Hematopoietic multipotent progenitor cell treated with erythropoietin and hydrocortisone succinate and interleukin-3 and kit ligand, for 6 days (in vitro differentiated cells): ENCODE measurements around the gene ZNF14.
"Not testable (repeated sequence)": the region's sequence is repeated elsewhere in the genome, so short reads cannot be mapped to it uniquely, and the experiment has no call there.

Source experiments
- DNase-seq: peaks from one replicate; pipeline ENCODE4 v3.0.0-alpha.2; 2015

ZNF14 gene

DNA sequence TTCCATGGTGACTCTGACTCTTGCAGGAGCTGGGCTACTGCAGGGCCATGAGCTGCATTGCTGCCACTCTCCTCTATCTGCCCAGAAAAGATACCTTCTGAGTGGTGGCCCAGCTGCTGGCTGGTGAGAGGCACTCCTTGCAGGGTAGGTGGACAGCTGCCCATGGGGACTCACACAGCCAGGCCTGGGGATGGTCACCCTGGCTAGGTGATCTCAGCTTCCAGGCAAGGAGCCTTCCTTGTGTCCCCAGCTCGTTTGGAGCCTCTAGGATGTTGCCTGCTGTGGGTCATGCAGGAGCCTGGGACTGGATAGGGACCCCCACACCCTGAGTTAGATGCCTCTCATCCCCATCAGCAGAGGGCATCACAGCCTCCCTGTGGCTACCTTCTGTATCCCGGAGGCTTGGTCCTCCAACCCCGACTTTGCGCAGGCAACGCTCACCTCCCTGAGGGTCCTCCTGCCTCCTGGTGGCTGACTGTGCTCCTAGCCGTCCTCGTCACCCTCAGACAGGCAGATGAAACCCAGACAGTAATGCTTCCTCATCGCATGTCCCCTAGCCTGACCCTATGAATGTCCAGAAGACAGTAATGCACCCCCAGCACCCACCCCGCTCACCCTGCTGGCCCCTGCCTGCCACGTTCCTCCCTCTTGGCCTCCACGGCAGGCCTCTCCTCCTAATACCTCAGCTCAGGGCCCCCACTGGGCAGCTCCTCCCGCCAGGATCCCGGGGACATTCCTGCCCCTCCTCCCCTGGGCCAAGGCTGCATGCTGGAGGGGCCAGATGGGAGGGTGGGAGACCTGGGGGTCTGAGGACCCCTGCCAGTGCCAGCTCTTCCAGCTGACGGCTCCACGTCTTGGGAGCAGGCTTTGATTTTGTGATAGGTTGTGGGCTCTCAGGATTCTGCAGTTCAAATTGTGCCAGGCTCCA, 13.6 kb upstream of the ZNF14 start:
- DNase-seq, result no peak

DNA sequence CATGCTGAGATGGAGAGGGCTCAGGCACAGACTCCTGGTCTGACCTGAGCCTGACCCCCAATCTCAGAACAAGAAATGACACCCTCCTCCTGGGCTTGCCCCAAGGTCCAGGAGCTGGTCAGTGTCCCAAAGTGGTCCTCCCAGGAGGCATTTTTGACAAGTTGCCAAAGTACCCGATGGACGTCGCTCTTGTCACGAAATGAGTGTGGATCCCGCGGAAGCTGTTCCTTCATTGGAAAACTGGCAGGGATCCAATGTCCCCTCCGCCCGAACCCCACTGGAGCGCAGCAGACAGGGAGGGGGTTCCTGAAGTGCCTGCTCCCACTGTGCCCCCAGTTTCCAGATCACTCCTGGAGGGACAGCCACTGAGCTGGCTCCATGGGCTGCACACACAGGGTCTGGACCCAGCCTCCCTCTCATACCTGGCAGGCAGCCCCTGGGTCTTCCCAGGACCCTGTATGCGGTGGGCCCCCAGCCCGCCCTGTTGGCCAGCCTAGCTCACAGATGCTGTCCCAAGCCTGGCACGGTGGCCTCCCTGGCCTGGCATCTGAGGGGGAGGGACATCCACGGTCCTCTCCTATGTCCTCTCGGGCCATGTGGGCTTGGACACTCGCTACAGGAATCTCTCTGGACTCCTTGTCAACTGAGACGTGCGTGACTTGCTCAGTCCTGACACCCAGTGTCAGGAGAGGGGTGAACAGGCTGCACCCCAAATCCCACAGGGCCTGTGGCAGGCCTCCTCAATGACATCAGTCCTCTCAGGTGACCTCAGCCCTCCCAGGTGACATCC, 12.8 kb upstream of the ZNF14 start:
- DNase-seq, result no peak

DNA sequence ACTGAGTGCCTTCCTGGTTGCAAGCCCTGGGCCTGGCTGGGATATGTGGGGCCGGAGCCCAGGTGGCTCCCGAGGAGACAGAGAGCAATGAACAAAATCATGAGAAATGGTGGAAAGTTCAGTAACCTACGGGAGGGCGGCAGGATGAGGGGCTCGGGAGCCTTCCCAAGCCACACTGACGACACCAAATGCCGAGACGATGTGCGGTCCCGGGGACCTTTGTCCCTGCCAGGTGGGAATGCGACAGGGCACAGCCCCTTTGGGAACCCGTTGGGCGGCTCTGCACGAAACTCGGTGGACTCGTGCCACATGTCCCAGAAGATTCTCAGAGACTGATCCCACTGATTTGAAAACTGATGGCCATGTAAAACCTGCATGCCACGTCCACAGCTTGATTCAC, 11.7 kb upstream of the ZNF14 start:
- DNase-seq, result no peak

DNA sequence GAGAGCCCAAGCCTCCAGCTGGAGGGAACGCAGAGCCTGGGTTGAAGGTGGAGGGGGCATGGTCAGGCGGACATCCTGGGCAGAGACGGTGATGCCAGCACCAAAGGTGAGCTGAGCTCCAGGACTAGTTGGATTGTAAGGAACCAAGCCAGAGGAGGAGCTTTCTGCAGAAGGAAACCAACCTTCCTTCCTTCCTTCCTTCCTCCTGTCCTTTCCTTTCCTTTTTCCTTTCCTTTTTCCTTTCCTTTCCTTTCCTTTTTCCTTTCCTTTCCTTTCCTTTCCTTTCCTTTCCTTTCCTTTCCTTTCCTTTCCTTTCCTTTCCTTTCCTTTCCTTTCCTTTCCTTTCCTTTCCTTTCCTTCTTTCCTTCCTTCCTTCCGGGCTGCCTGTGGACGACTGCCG, 11.0 kb upstream of the ZNF14 start:
- DNase-seq, result not testable (repeated sequence)

DNA sequence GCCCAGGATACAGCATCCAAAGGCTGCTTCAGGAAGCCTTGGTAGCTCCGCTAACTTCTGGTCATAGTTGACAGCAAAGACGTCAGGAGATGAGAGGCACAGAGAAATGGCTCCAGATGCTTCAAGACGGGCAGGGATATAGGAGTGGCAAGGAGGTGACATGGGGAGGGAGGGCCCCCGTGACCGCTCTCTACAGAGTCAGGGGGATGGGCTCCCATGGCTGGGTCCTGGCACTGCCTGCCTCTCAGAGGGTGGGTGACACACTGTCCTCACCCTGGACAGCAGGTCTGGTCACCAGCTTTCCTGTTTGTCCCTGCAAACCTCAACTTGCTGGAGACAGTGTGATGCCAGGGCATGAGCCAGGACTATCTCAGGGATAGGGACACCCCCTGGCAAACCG, 10.3 kb upstream of the ZNF14 start:
- no peak for DNase-seq

DNA sequence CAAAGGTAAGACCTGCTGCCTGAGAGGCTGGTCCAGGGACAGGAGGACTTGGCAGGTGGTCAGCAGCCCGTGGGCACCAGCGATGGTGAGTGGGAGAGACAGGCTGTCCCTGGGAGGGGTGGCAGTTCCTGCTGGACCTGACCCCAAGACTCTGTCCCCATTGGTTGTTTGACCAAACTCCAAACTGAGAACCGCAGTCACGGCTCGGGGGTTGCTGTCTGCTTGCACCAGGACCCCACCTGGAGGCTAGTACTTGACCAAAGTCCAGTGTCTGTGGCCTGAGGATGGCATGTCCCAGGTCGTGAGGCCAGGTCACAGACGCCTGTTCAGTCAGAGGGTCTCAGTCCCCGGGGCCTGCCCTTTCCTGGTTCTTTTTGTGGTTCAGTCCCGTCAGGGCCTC, 9.9 kb upstream of the ZNF14 start:
- no peak for DNase-seq

DNA sequence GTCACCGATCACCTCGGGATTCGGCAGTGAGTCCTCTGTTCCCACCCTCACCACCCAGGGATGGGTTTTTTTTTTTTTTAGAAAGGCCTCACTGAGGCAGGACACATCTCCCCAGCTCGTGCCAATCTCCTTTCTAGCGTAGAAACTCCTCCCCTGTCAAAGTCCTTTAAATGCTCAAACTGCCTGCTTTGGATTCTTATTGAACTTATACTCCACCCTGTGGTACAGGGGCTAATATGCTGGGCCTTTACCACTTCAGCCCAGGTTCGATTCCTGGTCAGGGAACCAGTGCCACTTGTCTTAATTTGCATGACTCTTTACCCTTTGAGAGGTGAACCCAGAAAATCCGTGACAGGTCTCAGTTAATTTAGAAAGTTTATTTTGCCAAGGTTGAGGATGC, 8.3 kb upstream of the ZNF14 start:
- DNase-seq, result no peak

GRCh38 chr19:19740755-19741154, 7.8 kb upstream of the ZNF14 start:
- DNase-seq, result no peak

GRCh38 chr19:19738564-19738963, 5.7 kb upstream of the ZNF14 start:
- no peak for DNase-seq

GRCh38 chr19:19737559-19738332, 4.8 kb upstream of the ZNF14 start:
- DNase-seq, result no peak

GRCh38 chr19:19721896-19722295, 11.0 kb downstream of the ZNF14 start:
- no peak for DNase-seq

GRCh38 chr19:19719798-19720197, 13.1 kb downstream of the ZNF14 start:
- no peak for DNase-seq

GRCh38 chr19:19711934-19712828, 20.7 kb downstream of the ZNF14 start:
- DNase-seq, result no peak

GRCh38 chr19:19711306-19711933, 21.5 kb downstream of the ZNF14 start:
- DNase-seq, result no peak

DNA sequence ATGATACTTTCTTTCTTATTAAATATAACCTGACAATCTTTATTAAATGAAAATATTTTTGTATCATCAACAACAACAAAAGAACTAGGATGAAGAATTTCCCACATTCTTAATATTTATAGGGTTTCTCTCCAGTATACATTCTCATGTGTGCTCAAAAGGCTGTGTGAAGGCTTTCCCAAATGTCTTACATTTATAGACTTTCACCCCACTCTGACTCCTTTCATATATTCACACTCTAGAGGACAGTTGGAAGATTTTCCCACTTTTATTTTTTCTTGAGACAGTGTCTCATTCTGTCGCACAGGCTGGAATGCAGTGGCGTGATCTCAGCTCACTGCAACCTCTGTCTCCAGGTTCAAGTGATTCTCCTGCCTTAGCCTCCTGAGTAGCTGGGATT, 22.4 kb downstream of the ZNF14 start:
- no peak for DNase-seq

GRCh38 chr19:19704836-19705235, 28.1 kb downstream of the ZNF14 start:
- DNase-seq, result no peak

DNA sequence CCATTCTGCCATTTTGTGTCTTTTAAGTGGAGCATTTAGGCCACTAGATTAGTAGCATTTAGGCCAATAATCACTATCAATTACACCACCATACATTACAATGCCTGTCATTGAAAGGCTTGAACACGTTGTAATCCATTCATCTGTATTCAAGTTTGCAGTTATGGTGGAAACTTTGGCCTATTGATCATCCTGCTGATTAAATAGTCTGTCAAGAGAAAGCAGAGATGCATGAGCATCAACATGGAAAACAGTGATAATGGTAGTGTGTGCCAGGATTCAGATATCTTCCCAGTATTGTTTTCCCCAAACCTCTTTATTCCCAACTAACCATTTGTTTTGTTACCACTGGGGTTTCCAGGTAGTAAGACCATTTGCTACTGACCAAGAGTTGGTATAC, 32.4 kb downstream of the ZNF14 start:
- not testable (repeated sequence) for DNase-seq

DNA sequence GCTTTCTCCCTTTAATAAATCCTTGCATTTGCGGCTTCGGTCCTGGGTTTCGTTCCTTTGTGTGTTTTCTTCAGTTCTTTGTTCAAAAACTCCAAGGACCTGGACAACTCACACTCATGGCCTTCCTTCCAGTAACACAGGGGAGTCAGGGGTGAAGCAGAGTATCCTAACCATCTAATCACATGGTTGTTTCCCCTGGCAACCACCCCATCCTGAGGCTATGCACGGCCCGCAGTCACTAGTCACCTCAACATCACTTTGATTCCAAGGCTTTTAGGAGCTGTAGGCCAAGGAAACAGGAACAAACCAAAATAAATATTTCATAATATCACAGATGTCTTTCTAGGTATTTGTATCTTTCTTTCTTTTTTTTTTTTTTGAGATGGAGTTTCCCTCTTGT, 35.3 kb downstream of the ZNF14 start:
- no peak for DNase-seq

GRCh38 chr19:19696386-19696785, 36.5 kb downstream of the ZNF14 start:
- DNase-seq, result no peak

DNA sequence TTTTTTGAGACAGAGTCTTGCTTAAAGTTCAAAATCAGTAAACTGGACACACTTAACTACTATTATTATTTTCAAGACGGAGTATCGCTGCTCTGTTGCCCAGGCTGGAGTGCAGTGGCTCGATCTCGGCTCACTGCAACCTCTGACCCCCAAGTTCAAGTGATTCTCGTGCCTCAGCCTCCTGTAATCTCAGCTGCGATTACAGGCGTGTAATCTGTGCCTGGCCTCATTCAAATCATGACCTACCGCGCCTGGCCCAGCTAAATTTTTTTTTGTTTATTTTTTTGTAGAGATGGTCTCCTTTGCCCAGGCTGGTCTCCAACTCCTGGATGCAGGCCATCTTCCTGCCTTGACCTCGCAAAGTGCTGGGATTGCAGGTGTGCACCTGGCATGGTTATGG, 41.2 kb downstream of the ZNF14 start:
- no peak for DNase-seq

DNA sequence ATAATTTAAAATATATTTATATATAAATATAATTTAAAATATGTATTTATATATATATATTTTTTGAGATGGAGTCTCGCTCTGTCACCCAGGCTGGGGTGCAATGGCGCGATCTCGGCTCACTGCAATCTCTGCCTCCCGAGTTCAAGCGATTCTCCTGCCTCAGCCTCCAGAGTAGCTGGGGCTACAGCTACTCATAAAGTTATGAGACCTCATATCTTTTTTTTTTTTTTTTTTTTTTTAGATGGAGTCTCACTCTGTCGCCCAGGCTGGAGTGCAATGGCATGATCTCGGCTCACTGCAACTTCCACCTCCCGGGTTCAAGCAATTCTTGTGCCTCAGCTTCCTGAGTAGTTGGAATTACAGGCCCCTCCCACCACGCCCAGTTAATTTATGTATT, 43.9 kb downstream of the ZNF14 start:
- DNase-seq, result not testable (repeated sequence)

DNA sequence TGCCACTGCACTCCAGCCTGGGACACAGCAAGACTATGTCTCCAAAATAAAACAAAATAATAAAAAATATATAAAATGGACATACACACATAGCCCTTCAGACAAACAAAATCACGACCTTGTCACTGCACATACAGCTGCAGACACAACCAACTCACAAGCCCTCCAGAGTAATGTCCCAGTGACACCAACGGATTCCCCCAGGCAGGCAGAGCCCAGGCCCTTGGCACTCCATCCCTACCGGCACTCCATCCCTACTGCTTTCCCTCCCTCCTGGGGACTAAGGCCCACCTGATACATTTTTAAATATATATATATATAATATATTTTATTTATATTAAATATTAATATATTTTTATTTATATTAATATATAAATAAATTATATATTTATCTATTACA, 45.8 kb downstream of the ZNF14 start:
- DNase-seq, result peak; percentile 33
